HepG2 (cell line): ENCODE measurements around the gene GABRB1. TPM values are rescaled to one million over a fixed set of nuclear protein-coding genes. Genes with fewer than 3 reads are reported as not detected.
A peak's percentile ranks its signal among the peaks of the same experiment; 100 is the strongest.

Source experiments
- ATAC-seq: fragments of 200-7000 bp; cut with Tn5 transposase; 3 replicates; pipeline ENCODE4 v1.9.1; 2020; ENCODE audit warnings: mild to moderate bottlenecking, moderate library complexity
- BruUV-seq: library from RNA; stranded (reverse); fragments of 400-500 nt; replicated peaks from 2 replicates; lab custom pipeline; 2021; lab: Mats Ljungman, UMichigan
- CTCF ChIA-PET: fragments of 300-600 bp; formaldehyde crosslinking; extraction: SDS; loops from one replicate; lab custom pipeline; 2021; ENCODE audit warnings: low total read pairs, inconsistent platforms, low intra/inter-chr PET ratio; lab: Yijun Ruan, JAX
- POLR2A ChIA-PET: fragments of 350-600 bp; sonication (Branson Sonifier 250); formaldehyde crosslinking; loops from one replicate; lab custom pipeline; 2020; ENCODE audit warnings: antibody characterized with exemption, inconsistent platforms; lab: Yijun Ruan, JAX
- DNase-seq: peaks from one replicate; pipeline ENCODE4 v3.0.0-alpha.2; 2015; ENCODE audit warnings: low spot score
- FAIRE-seq: peaks from 3 replicates; lab custom pipeline; 2011; peaks lifted over from hg19 to GRCh38; lab: Jason Lieb, UNC
- H2AFZ ChIP-seq: one replicate; pipeline ENCODE4 v1.6.1; 2011; ENCODE audit warnings: low read length, inconsistent platforms
- H3K27ac ChIP-seq: fragments of 300-600 bp; 3 replicates; pipeline ENCODE4 v1.8.0; 2011; ENCODE audit warnings: mixed run types, mild to moderate bottlenecking, mixed read lengths, low read length, inconsistent platforms; ENCODE audit not compliant: insufficient read depth; ENCODE audit errors: extremely low read length
- H3K27me3 ChIP-seq, 2 experiments: fragments of 200-600 bp in 1 of 2; 2 replicates in 1 of 2; 3 replicates in 1 of 2; pipeline versions ENCODE4 v1.6.0 to v1.8.0; 2011; ENCODE audit warnings: low read length in 2 of 2, mild to moderate bottlenecking in 2 of 2, moderate library complexity in 2 of 2, inconsistent platforms in 1 of 2; ENCODE audit not compliant: insufficient read depth in 2 of 2, control insufficient read depth in 1 of 2
- H3K36me3 ChIP-seq, 2 experiments: fragments of 200-600 bp in 1 of 2; replicated peaks in 1 of 2; 2 replicates in 1 of 2; 3 replicates in 1 of 2; pipeline versions ENCODE4 v1.5.1 to v1.8.0; 2011; ENCODE audit warnings: low read length in 2 of 2, inconsistent platforms in 1 of 2; ENCODE audit not compliant: insufficient read depth in 2 of 2, control insufficient read depth in 1 of 2
- H3K4me1 ChIP-seq: 2 replicates; pipeline ENCODE4 v1.5.1; 2012; ENCODE audit warnings: low read length, inconsistent platforms; ENCODE audit not compliant: insufficient read depth
- H3K4me2 ChIP-seq: 2 replicates; pipeline ENCODE4 v1.6.0; 2011; ENCODE audit warnings: low read depth, low read length, inconsistent platforms
- H3K4me3 ChIP-seq, 3 experiments: fragments of 200-600 bp in 1 of 3; sonication (generic), shearing (Covaris generic) in 1 of 3; replicated peaks in 1 of 3; 2 replicates each; pipeline ENCODE4 v1.5.1; 2011 to 2016; ENCODE audit warnings: low read length in 3 of 3, inconsistent platforms in 2 of 3, low read depth in 2 of 3, mild to moderate bottlenecking in 2 of 3, control low read depth in 1 of 3, mixed read lengths in 1 of 3; ENCODE audit not compliant: insufficient read depth in 1 of 3
- H3K79me2 ChIP-seq: one replicate; pipeline ENCODE4 v1.6.1; 2011; ENCODE audit warnings: low read length, inconsistent platforms; ENCODE audit not compliant: insufficient read depth
- H3K9ac ChIP-seq: 2 replicates; pipeline ENCODE4 v1.6.0; 2011; ENCODE audit warnings: mild to moderate bottlenecking, low read depth, low read length, inconsistent platforms; ENCODE audit not compliant: insufficient read depth
- H3K9me3 ChIP-seq: 2 replicates; pipeline ENCODE4 v1.5.1; 2012; ENCODE audit warnings: mild to moderate bottlenecking, low read length
- H4K20me1 ChIP-seq: 2 replicates; pipeline ENCODE4 v1.6.0; 2011; ENCODE audit warnings: inconsistent platforms, mild to moderate bottlenecking, low read length, moderate library complexity; ENCODE audit not compliant: insufficient read depth
- ATF5 ChIP-seq: sonication (generic); formaldehyde crosslinking; IDR thresholded peaks from 2 replicates; pipeline ENCODE4 v1.4.0; 2020; ENCODE audit warnings: mild to moderate bottlenecking, low read depth, missing genetic modification reagents
- CHD2 ChIP-seq: IDR thresholded peaks from 2 replicates; pipeline ENCODE4 v1.6.1; 2011; ENCODE audit warnings: low read depth, low read length, improper control_type of control experiment
- CSRNP2 ChIP-seq: sonication (generic); formaldehyde crosslinking; conservative IDR thresholded peaks from 2 replicates; pipeline ENCODE4 v1.8.0; 2022; ENCODE audit warnings: low read depth, missing genetic modification reagents
- CTCF ChIP-seq: sonication (generic); formaldehyde crosslinking; IDR thresholded peaks from 2 replicates; pipeline ENCODE4 v1.5.0; 2020; ENCODE audit warnings: mild to moderate bottlenecking, missing genetic modification reagents, moderate library complexity
- EHMT2 ChIP-seq: fragments of 200-600 bp; sonication (generic); IDR thresholded peaks from 2 replicates; pipeline ENCODE4 v1.7.0; 2017; ENCODE audit warnings: antibody characterized with exemption, low read depth, low read length, borderline replicate concordance
- HMGXB3 ChIP-seq: sonication (generic); formaldehyde crosslinking; IDR thresholded peaks from 2 replicates; pipeline ENCODE4 v1.4.0; 2020; ENCODE audit warnings: missing genetic modification reagents, borderline replicate concordance
- MAFK ChIP-seq, 2 experiments: IDR thresholded peaks in 1 of 2; conservative IDR thresholded peaks in 1 of 2; 2 replicates each; pipeline ENCODE4 v1.6.1; 2011; ENCODE audit warnings: improper control_type of control experiment in 2 of 2, low read length in 2 of 2
- SMC3 ChIP-seq: IDR thresholded peaks from 2 replicates; pipeline ENCODE4 v1.6.1; 2011; ENCODE audit warnings: low read length, improper control_type of control experiment
- SNRNP70 ChIP-seq: fragments of 200-400 bp; formaldehyde crosslinking; IDR thresholded peaks from 2 replicates; pipeline ENCODE4 v1.6.1; 2017; ENCODE audit warnings: mild to moderate bottlenecking, low read depth, low read length, moderate library complexity
- STAG1 ChIP-seq: sonication (generic); formaldehyde crosslinking; IDR thresholded peaks from 2 replicates; pipeline ENCODE4 v1.4.0; 2020; ENCODE audit warnings: missing genetic modification reagents
- WGBS: methylation state at CpG from one replicate; pipeline ENCODE4 v1.1.6; 2017; ENCODE audit warnings: low lambda C conversion rate; 5-methylcytosine and 5-hydroxymethylcytosine counted together
- in situ Hi-C: cut with HindIII; loops from 2 replicates; pipeline ENCODE4 v1.10.0; 2017; ENCODE audit warnings: low pct_unique_long_range_greater_than_20kb; ENCODE audit not compliant: extremely low pct_ligation_motif_present
- intact Hi-C: fragments of 100-400 bp; cut with micrococcal nuclease; formaldehyde crosslinking; loops from one replicate; pipeline ENCODE4 v1.10.0; 2022; ENCODE audit not compliant: unreplicated experiment
- polyA plus RNA-seq, 8 experiments: library from polyadenylated mRNA; depleted of rRNA in 3 of 8; stranded (reverse) in 7 of 8; unstranded in 1 of 8; fragments of >200 nt; fragmentation: Illumina TruSeq in 4 of 8; extraction: Trizol in 4 of 8; gene quantifications; 2 replicates each; pipeline versions ENCODE4 v1.2.1 to v1.2.3, GENCODE V29; 2011 to 2016; ENCODE audit warnings: low read depth in 4 of 8, missing spikeins in 1 of 8, mixed read lengths in 1 of 8; ENCODE audit not compliant: insufficient read depth in 1 of 8
- total RNA-seq, 5 experiments: library from RNA; depleted of rRNA; stranded (reverse); fragments of >200 nt; fragmentation: Illumina TruSeq; extraction: Trizol; gene quantifications; 2 replicates each; pipeline ENCODE4 v1.2.3, GENCODE V29; 2016; ENCODE audit warnings: low read depth in 1 of 5

The GABRB1 gene
- total and polyA plus RNA-seq, 2 of the 13 experiments (the other 11 are each of a cell fraction or from before 2014, with no cell fraction given) = not detected

- no peak for TF ChIP-seq CSRNP2 (CRISPR knock-in tag)
- TF ChIP-seq HMGXB3 (CRISPR knock-in tag) = no peak
- TF ChIP-seq CHD2 = no peak
These were observed 89.4 kb downstream of the GABRB1 start (continued) for GRCh38 chr4:47120783-47121182.

GRCh38 chr4:47122592-47123291, 91.4 kb downstream of the GABRB1 start:
- BruUV-seq = no TSS peak
- no peak overlapping the region for H3K27ac ChIP-seq
- no peaks in the 10 kb centered on the region for H3K27me3 ChIP-seq
- intact Hi-C loops (loop anchor here (1.0 to 5.0 kb wide), 3 partner anchors 190 to 278 kb away; no protein-coding TSS in a partner anchor), in situ Hi-C loops (no loop called here)
- no peaks in the 10 kb centered on the region for H3K4me1 ChIP-seq
- H3K9ac ChIP-seq = no peak overlapping the region
- H3K9me3 ChIP-seq = no peaks in the 10 kb centered on the region
- ATAC-seq (peak; percentile 93), FAIRE-seq (peak; percentile 55), DNase-seq (peak; percentile 63)
- no peak overlapping the region for H3K4me3 ChIP-seq
- no peaks in the 10 kb centered on the region for H3K36me3 ChIP-seq
- ChIA-PET CTCF (no interaction called here), POLR2A (no interaction called here)
- H4K20me1 ChIP-seq = no peaks in the 10 kb centered on the region
- TF ChIP-seq SNRNP70 = no peak
- peak; percentile 50 for TF ChIP-seq STAG1
- TF ChIP-seq MAFK (conservative IDR thresholded peaks at IDR 0.05 in 1 of 2, IDR thresholded peaks at IDR 0.05 in 1 of 2; ENCODE audit: low read length in 2 of 2) = peak; percentile 3 to 20; a peak in 1 of 4 replicates
- TF ChIP-seq SMC3 = peak; percentile 39
- TF ChIP-seq CTCF (CRISPR knock-in tag) = peak; percentile 81
- no peak for TF ChIP-seq EHMT2
- no peak for TF ChIP-seq ATF5 (CRISPR knock-in tag)
- no peaks in the 10 kb centered on the region for H3K79me2 ChIP-seq
- no peak overlapping the region for H3K4me2 ChIP-seq
- H2AFZ ChIP-seq = no peak overlapping the region
- 0% methylated on average over 4 of the region's 4 CpGs for WGBS
